Activated T-cell treated with anti-CD3 and anti-CD28 coated beads, Interleukin-2, amount 50 U/mL, for 1 hour (primary cell): ENCODE results near the gene POU2F1.
"Not testable (repeated sequence)": the region's sequence is repeated elsewhere in the genome, so short reads cannot be mapped to it uniquely, and the experiment has no call there.

ENCODE experiments used
- DNase-seq: peaks from one replicate; pipeline ENCODE4 v3.0.0-alpha.2; 2020

The POU2F1 gene

DNA sequence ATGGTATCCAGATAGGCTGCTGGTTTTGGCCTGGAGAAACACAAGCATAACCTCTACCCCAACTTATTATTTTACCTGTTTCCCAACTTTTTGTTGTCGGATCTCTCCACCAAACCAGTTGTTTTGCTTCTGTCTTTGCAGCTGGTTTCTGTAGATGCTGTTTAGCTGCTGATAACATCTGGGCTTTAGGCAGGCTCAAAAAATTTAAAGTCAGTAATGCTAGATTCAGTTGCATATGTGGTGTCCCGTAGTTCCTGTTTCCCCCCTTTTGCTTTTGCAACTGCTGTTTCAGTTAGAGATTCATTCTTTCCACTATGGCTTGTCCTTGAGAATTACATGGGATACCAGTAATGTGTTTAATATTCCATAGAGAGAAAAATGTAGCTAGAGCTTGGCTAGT, 98.5 kb downstream of the POU2F1 start:
- not testable (repeated sequence) for DNase-seq

DNA sequence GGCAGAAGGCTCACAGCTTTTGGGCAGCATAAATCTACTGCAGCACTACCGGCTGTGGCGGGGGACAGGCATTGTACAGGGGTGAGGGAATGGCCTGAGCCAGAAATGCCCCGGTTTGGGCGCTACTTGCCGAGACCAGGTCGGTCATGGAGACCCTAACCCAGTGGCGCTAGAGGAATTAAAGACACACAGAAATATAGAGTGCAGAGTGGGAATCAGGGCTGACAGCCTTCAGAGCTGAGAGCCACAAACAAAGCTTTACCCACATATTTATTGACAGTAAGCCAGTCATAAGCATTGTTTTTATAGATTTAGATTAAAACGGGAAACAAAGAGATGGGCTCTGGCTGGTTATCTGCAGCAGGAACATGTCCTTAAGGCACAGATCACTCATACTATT, 101.8 kb downstream of the POU2F1 start:
- DNase-seq = no peak

GRCh38 chr1:167325151-167325550, 104.5 kb downstream of the POU2F1 start:
- no peak for DNase-seq

GRCh38 chr1:167328306-167328815, 107.7 kb downstream of the POU2F1 start:
- no peak for DNase-seq

DNA sequence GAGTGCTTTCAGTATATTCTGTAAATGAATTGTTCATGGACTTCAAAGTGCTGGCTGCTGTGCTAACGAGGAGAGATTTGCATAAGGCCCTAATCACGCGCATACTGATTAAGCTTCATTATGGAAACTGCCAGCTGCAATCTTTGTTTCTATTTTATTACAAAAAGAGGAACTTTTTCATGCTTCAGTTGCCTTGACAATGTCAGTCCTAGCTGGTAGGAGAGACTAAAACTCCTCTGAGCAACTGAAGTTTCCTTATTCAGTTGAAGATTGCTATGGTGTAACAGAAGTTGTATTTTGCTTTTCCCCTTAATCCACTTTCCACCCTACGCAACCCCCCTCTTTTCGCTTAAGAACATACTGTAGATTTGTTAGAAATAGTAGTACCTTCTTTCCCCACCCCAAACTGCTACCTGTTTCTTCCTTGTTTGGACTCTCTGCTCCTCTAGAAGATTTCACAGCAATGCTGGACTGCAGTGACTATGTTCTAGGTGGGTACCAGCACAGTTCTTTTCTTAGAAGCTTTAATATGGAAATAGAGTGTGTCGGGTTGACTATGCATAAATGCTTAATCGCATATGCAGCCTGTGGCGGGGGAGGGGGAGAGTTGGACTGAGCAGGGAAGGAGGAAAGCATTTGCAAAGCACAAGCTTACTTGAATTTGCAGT, 108.3 kb downstream of the POU2F1 start:
- no peak for DNase-seq

GRCh38 chr1:167330601-167331293, 110.1 kb downstream of the POU2F1 start:
- no peak for DNase-seq

DNA sequence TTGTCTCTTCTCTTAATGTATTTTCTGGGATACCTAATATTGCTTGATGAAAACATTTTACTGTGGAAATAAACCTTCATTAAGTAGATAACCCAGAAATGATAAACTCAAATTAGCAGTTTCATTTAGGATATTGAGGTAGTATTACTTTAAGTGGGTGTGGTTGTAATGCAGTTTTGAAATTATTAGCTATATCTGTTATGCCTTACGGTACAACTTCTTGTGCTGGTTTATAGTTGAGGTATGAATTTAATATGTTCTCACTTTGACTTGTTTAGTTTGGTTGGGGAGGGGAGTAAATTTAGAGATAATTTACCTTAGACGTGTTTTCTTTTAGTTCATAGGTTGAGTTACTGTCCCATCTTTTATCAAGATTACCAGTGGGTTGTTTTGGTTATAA, 111.0 kb downstream of the POU2F1 start:
- DNase-seq = no peak

GRCh38 chr1:167332503-167332902, 111.8 kb downstream of the POU2F1 start:
- DNase-seq = no peak

GRCh38 chr1:167333124-167333523, 112.4 kb downstream of the POU2F1 start:
- DNase-seq = no peak

DNA sequence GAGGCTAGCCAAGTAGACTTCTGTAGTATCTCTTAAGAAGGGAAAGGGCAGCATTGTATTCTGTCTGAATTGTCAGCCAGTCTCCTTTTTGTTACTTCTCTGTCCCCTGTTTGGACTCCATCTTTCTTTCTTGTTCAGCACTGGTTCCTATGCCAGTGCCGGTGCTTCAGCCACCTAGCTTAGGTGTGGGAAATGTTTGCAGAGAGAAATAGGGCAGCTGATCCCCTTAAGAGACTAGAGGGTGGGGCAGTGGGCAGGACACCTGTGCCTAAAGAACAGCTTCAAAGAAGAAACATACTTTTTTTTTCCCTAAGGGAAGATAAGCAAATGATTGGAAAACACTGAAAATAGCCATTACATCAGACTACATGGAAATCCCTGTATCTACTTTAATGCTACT, 113.0 kb downstream of the POU2F1 start:
- DNase-seq = no peak

DNA sequence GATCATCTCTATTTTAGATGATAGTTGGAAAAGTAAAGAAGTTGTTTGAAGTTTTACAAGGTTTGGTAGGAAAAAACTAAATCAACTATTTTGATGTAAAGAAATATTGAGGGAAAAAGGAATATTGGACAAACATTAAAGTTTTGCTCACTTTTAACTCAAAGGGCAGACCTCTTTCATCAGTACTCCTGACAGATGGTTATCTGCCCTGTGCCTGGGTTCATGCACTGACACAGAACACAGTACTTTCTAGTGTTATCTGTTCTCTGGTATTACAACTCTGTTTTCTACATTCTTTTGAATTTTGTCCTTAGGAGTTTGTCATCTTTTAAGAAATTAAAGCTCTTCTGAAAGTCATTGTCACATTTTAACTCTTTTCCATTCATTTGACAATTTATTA, 118.7 kb downstream of the POU2F1 start:
- no peak for DNase-seq

GRCh38 chr1:167342846-167343245, 122.2 kb downstream of the POU2F1 start:
- DNase-seq = no peak

- no peak for DNase-seq
These were observed 123.4 kb downstream of the POU2F1 start for GRCh38 chr1:167344112-167344511.

- no peak for DNase-seq
These were observed 124.1 kb downstream of the POU2F1 start for GRCh38 chr1:167344615-167345385.

DNA sequence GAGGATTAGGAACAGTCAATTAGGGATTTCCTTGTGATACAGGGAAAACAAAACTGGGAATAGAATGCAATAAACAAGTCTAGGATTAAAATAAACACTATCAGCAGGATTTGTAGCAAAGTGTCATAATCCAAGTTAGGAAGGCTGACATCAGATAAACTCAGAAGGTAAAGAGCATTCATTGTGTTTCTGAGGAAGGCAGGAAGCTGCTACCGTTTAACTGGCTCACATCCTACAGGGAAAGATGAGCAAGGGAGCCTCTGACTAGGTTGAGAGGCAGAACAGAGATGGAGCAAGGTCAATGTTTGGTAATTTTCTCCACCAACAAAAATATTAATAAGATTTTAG, 124.7 kb downstream of the POU2F1 start:
- no peak for DNase-seq

DNA sequence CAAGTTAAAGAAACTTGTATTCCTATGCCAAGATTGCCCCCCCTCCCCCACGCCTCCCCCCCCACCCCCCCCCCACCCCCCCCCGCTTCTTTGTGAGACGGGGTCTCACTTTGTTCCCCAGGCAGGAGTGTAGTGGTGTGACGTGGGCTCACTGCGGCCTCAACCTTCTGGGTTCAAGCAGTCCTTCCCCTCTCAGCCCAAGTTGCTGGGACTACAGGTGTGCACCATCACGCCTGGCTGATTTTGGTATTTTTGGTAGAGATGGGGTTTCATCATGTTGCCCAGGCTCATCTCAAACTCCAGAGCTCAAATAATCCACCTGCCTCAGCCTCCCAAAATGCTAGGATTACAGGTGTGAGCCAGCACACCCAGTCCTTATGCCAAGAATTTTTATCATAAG, 136.6 kb downstream of the POU2F1 start:
- DNase-seq = no peak

GRCh38 chr1:167359295-167359694, 138.6 kb downstream of the POU2F1 start:
- DNase-seq = no peak

DNA sequence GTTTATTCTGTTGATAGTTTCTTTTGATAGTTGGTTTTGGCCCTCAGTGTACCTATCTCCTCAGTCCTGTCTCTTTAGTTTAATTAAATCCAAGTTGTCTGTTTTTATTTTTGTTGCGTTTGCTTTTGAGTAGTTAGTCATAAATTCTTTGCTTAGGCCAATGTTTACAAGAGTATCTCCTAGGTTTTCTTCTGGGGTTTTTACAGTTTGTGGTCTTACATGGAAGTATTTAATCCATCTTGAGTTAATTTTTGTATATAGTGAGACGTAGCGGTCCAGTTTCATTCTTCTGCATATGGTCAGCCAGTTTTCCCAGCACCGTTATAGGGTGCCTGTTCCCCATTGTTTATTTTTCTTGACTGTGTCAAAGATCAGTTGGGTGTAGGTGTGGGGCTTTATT, 139.4 kb downstream of the POU2F1 start:
- DNase-seq = no peak

DNA sequence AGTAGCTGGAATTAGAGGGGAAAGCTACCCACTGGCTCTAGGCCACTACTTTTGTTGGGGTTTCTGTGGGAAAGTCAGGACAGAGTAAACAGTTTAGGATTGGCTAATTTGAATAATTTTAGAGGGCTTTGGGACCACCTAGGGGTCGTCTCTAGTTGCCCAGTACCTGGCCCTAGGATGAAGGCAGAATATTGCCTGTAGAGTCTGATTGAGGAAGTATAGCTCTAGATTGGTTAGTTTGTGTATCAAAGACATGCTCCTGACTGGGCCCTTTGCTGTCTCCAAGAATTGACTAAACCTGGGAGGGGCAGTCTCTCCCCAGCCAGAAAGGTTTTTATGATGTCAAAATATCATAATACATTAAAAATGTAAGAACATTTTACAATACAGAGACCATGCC, 142.0 kb downstream of the POU2F1 start:
- DNase-seq = no peak

- DNase-seq = no peak
These were observed 144.1 kb downstream of the POU2F1 start for GRCh38 chr1:167364826-167365225.

DNA sequence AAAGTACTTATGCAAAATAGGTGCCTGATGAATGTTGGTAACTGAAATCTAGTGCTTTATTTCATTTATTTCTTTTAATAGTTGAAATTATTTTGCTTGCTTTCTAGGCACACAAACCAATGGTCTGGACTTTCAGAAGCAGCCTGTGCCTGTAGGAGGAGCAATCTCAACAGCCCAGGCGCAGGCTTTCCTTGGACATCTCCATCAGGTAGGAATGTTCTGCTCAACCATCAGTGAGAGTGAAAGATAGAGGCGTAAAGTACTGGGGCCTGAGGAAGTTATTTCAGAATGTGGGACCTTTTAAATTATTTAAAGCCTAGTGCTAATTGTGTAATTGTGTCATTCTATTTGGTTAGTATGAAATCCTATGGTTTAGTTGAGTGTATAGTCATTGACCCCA, 144.7 kb downstream of the POU2F1 start:
- DNase-seq = no peak

DNA sequence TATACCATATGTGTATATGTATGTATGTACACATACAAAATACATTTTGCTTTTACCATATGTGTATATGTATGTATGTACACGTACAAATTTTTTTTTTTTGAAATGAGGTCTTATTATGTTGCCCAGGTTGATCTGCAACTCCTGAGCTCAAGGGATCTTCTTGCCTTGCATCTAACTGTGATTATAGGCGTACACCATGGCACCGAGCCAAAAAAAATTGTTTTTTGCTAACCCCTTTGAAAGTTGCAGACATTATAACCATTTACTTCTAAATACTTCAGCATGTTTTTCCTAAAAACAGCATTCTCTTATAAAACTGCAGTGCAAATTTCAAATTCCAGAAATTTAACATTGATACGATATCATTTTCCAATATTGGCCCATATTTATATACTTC, 147.0 kb downstream of the POU2F1 start:
- no peak for DNase-seq

DNA sequence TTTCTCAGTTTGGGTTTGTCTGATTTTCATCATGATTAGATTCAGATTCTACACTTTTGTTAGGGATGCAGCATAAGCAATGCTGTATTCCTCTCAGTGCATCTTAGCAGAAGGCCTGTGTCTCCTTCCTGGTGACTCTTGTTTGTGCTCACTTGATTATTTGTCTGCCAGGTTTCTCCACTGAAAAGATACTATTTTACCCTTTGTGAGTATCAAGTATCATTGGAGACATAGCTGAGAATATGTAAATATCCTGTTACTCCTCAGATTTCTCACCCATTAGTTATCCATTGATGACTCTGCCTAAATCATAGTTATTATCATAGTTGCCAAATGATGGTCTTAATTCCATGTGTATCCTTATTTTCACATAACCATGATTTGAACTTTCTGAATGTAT, 148.5 kb downstream of the POU2F1 start:
- no peak for DNase-seq

DNA sequence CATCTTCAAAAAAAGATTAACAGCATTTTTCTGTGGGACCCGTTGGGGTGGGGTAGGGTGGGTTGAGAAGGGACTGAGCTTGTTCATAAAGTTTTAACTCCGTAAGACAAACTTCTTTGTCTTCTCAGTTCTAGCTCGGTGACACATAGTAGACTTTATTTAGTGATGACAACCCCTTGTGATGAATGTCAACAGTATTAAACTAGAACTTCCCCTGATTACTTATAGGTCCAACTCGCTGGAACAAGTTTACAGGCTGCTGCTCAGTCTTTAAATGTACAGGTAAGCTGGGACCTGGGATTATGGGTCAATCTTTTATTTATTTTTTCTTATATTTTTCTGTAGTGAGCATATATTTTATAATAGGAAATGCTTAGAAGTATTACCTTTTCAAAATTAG, 149.2 kb downstream of the POU2F1 start:
- DNase-seq = no peak
